ENCODE results near the gene PABPN1L.

PABPN1L gene

DNA sequence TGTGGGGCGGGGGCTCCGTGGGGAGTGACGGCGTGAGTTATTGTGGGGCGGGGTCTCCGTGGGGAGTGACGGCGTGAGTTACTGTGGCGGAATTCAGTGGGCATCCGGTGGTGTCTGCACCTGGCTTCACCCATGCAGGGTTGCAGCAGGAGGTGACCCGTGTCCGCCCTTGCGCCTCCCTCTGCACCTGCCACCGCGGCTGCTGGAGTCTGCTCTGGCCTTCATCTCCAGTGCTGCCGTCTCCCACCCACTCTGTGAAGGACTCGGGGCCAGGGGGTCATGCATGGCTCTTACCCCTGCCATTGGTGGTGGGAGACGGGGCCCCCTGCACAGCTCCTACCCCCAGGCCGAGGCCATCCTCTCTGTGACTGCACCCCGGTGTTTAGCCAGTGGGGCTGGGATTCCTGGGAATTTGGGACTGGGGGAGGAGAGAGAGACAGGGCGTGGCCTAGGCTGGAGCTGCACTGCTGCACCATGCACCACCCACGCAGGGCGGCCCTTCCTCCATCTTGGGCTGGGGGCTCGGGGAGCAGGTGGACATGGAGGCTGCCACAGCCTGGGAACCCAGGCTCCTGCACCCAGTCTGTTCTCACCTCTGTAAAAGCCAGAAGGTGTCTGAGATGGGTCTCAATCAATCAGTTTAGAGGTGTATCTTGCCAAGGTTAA, 1.3 kb upstream of the PABPN1L start:
- H3K4me3 ChIP-seq (ENCODE audit: low read depth, low read length): no peak overlapping the region
- TF ChIP-seq, protein P1, sequence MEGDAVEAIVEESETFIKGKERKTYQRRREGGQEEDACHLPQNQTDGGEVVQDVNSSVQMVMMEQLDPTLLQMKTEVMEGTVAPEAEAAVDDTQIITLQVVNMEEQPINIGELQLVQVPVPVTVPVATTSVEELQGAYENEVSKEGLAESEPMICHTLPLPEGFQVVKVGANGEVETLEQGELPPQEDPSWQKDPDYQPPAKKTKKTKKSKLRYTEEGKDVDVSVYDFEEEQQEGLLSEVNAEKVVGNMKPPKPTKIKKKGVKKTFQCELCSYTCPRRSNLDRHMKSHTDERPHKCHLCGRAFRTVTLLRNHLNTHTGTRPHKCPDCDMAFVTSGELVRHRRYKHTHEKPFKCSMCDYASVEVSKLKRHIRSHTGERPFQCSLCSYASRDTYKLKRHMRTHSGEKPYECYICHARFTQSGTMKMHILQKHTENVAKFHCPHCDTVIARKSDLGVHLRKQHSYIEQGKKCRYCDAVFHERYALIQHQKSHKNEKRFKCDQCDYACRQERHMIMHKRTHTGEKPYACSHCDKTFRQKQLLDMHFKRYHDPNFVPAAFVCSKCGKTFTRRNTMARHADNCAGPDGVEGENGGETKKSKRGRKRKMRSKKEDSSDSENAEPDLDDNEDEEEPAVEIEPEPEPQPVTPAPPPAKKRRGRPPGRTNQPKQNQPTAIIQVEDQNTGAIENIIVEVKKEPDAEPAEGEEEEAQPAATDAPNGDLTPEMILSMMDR (IDR thresholded peaks at IDR 0.05; ENCODE audit: low read depth, low read length, missing control alignments): no peak
- no peak for DNase-seq (ENCODE audit: low read depth)

DNA sequence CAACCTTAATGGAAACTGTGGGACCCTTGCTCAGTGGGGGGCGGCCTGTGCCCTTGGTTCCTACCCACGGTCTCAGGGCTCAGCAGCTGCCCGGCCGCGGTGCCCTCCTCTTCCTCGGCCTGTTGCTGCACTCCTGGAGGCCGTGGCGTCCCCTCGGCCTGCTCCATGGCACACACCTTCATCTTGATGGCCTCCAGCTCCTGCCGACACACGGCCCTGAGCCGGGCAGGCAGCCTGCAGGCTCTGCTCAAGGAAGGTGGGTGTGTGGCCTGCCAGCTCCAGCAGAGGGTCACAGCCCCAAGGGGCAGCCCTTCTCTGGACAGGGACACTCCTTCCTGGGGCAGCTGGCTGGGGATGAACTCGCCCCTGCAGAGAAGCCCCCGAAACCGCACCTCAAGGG, 718 bp downstream of the PABPN1L start:
- TF ChIP-seq, protein P1 (IDR thresholded peaks at IDR 0.05; ENCODE audit: low read depth, low read length, missing control alignments): no peak
- no peak for DNase-seq (ENCODE audit: low read depth)
- no peak overlapping the region for H3K4me3 ChIP-seq (ENCODE audit: low read depth, low read length)

DNA sequence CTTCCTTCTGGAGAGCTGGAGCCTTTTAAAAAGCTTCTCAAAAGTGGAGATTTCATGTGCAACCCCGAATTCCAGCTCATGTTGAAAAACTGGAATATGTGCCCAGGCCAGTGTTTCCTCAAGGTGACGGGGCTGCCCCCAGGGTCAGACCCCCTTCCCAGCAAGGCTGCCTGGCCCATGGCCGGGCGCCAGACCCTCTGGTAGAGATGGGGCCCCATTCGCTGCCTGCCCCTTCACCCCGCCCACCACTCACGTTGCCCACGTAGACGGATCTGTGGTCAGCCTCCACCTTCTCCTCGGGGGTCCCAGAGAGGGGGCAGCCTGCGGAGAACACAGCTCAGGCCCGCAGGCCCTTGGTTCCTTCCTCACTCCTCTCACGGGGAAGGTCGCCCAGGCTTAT, 1.1 kb downstream of the PABPN1L start:
- TF ChIP-seq, protein P1 (IDR thresholded peaks at IDR 0.05; ENCODE audit: low read depth, low read length, missing control alignments): no peak

DNA sequence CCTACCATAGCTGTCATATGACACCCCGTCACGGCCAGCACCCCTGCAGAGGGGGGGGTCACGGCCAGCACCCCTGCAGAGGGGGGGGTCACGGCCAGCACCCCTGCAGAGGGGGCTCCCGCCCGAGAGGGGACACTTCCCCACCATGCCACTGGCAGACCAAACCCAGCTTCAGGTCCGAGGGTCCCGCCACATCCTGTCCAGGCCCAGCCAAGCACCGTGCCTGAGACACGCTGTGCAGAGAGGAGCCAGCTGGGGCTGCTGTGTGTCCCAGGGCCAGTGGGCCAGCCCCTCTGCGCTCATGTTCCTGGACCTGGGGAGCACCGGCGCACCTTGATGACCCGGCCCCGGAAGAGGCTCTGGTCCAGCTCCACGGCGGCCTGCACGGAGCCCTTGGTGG, 1.9 kb downstream of the PABPN1L start:
- no peak overlapping the region for H3K4me3 ChIP-seq (ENCODE audit: low read depth, low read length)
- TF ChIP-seq, protein P1 (IDR thresholded peaks at IDR 0.05; ENCODE audit: low read depth, low read length, missing control alignments): no peak
- DNase-seq (ENCODE audit: low read depth): no peak

More for the DNA sequence above, 1.1 kb downstream of the PABPN1L start:
- no peak for DNase-seq (ENCODE audit: low read depth)
- no peak overlapping the region for H3K4me3 ChIP-seq (ENCODE audit: low read depth, low read length)

- no peak for DNase-seq (ENCODE audit: low read depth)
- TF ChIP-seq, protein P1 (IDR thresholded peaks at IDR 0.05; ENCODE audit: low read depth, low read length, missing control alignments): no peak
- no peak overlapping the region for H3K4me3 ChIP-seq (ENCODE audit: low read depth, low read length)
Measured at GRCh38 chr16:88864099-88864498, 2.4 kb downstream of the PABPN1L start.

GRCh38 chr16:88863426-88863825, 3.0 kb downstream of the PABPN1L start:
- TF ChIP-seq, protein P1 (IDR thresholded peaks at IDR 0.05; ENCODE audit: low read depth, low read length, missing control alignments): no peak
- H3K4me3 ChIP-seq (ENCODE audit: low read depth, low read length): no peak overlapping the region
- no peak for DNase-seq (ENCODE audit: low read depth)

DNA sequence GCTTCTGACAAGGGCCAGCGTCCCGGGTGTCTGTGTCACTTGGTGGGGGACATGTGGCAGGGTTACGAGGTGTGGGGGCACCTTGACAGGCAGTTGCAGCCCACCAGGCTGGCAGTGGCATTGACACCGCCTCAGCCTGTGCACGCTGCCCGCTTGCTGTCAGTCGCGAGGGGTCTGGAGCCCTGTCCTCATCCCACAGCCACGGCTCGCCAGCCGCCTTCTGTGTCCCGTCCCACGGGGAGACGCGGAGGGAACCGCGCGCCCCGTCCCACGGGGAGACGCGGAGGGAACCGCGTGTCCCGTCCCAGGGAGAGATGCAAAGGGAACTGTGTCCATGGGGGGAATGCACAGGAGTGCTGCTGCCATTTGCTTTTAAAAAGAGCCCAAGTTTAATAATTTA, 3.5 kb downstream of the PABPN1L start:
- no peak for DNase-seq (ENCODE audit: low read depth)

More for the DNA sequence above, 3.5 kb downstream of the PABPN1L start:
- TF ChIP-seq, protein P1 (IDR thresholded peaks at IDR 0.05; ENCODE audit: low read depth, low read length, missing control alignments): no peak
- no peak overlapping the region for H3K4me3 ChIP-seq (ENCODE audit: low read depth, low read length)

Measured in GM12864 (cell line).